NB4 (cell line): Measurements from ENCODE around the gene EGFL7.

Experiments used
- CTCF ChIP-seq: IDR thresholded peaks from one replicate; pipeline ENCODE4 v1.5.1; 2012; ENCODE audit warnings: low read depth, low read length
- POLR2A ChIP-seq: IDR thresholded peaks from 2 replicates; pipeline ENCODE4 v1.6.1; 2011; ENCODE audit warnings: mild to moderate bottlenecking; ENCODE audit not compliant: insufficient read length; ENCODE audit errors: extremely low read depth

- TF ChIP-seq CTCF (no peak), POLR2A (no peak)
Observed at GRCh38 chr9:136681945-136682699, 19.4 kb downstream of the EGFL7 start.
